GM19452 (cell line): ENCODE measurements around the gene CFAP74.
"Not testable (repeated sequence)": the region's sequence is repeated elsewhere in the genome, so short reads cannot be mapped to it uniquely, and the experiment has no call there.

ENCODE experiments used
- ATAC-seq: cut with Tn5 transposase; IDR thresholded peaks from one replicate; pipeline ENCODE4 v1.9.1; 2021; ENCODE audit not compliant: unreplicated experiment

The CFAP74 gene

DNA sequence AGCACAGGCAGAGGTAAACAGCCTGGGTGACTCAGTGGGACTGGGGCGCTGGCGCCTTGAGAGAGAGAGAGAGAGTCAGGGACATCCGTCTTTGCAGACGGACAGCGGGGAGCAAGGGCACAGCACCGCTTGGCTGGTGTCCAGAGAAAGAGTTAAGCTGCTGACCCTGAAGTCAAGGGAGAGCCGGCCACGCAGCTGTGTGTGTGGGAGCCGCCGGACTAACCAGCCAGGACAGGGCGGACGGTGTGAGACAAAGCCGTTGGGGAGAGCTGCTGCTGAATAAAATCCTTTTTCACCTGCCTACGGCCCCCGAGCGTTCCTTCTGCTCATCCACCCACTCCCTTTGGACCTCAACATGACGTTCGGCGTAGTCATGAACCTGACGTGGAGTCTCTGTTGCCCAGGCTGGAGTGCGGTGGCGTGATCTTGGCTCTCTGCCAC is 14.5 kb downstream of the CFAP74 start:
- ATAC-seq, result no peak

DNA sequence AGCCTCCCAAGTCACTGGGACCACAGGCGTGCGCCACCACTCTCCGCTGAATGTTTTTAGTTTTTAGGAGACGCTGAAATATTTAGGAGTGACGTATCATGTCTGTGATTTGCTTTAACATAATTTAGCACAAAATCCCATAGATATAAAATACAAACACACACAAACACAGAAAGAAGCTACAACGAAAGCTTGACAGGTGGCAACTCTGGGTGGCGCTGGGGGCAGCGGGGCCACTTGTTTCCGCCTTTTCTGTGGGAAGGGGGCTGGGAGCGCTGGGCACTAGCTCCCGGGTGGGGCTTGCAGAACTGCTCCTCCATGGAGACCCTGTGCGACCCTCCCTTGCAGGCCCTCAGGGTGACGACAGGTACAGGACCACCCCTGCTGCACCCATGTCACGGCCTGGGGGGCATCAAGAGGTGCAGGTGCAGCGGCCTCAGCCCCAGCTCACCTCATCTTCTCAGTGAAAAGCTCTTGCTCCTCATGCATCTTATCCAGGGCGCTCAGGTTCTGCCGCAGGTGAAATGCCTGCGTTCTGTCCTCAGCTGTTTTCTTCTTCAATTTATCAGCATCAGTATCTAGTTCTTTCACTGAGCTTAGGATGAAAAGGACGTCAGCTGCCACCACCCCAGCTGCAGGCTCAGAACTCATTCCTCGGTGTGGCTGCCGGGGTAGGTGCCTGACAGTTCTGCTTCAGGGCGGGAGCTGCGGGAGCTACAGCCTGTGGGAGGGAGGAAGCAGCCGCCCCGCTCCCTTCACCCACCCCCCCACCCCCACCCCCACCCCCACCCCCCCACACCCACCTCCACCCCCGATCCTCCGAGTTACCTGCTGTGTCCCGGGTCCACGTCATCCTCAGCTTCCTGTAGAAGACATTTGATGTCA is 15.3 kb downstream of the CFAP74 start:
- ATAC-seq, result no peak

DNA sequence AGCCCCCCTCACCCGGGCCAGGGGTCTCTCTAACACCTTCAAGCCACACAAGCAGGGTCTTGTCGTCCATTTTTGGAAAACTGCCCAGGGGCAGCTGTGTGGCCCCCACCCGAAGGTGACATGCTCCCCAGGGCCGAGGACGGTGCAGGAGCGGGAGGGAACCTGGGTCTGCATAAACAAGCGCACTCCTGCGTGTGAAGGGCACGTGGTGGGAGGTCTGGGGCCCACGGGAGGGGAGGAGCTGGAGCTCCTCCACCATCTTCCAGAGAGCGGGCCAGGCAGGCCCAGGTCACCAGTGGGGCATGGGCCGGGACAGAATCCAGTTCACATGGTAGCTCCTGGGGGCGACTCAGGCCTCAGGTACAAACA is 16.5 kb downstream of the CFAP74 start:
- ATAC-seq, result no peak

DNA sequence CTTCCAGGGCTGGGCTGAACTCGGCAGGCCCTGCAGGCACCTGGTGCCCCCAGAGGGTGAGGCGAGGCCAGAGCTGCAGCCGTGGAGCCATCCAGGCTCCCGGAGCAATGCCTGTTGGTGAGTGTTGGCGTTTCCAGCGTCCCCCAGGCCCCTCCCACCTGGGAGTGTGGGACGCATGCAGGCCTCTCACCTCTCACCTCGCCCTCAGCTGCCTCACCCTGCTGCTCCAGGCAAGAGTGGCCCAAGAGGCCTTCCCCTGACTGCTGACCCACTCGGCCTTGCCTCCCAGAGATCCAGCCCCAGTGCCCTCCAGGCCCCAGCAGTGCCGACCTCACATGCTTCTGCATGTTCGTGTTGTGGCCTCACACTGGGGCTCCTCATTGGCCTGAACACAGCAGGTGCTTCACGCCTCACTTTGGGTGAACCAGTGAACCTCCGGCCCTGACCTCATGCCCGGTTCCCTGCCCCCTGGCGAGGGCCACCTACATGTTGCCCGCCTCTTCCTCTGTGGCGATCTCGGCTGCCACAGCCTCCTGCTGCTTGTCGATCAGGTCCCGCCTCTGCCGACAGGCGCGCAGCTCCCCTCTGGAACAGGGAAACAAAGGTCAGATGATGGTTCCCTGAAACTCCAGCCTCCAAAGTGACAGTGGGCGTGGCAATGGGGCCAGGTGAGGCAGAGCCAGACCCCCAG is 17.0 kb downstream of the CFAP74 start:
- no peak for ATAC-seq

DNA sequence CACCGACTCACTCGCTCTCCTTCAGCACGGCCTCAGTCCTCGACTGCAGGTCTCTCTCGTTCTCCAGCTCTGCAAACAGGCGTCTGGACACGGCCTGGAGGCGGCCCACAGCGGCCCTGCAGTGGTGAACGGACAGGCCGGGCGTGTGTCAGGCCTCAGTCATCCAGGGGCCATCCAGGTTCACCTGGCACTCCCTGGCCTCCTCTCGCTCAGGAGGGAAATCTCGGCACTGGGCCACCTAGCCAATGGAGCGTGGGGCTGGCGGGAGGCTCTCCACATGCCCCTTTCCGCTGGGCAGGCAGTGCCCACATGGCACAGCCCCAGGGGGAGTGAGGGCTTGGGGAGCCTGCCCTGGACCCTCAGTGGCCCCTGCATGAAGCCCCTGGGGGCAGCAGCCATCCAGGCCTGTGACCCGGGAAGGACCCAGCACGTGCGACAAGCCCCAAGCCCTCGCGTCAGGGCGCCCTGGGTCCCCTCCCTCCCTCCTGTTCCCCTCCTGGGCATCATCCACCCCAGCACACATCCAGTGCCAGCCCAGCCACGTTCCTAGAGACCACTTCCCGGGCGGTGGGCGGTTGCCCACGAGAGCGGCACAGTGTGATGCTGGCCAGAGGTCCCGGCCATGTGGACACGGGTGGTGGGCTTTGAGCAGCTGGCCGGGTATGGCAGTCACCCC is 18.1 kb downstream of the CFAP74 start:
- ATAC-seq, result no peak

DNA sequence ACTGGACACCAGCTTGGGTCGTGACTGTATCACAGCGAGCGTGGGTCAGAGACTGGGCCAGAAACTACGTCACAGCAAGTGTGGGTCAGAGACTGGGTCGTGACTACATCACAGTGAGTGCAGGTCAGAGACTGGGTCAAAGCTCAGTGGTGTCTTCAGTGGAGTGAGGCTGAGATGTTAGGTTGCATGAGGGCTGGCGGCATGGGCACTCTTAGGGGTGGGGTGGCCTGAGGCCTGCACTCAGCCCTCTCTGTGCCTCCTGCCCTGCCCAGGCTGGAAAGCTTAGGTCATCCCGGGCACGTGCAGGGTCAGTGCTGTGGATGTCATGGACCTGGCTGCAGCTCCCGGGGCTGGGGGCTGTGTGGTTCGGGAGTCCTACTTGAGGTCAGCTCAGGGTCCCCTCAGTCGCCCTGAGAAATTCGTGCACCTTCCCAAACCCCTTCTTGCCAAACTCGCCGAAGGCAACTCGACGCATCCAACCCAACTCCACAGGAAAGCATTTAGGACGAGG is 19.0 kb downstream of the CFAP74 start:
- no peak for ATAC-seq

DNA sequence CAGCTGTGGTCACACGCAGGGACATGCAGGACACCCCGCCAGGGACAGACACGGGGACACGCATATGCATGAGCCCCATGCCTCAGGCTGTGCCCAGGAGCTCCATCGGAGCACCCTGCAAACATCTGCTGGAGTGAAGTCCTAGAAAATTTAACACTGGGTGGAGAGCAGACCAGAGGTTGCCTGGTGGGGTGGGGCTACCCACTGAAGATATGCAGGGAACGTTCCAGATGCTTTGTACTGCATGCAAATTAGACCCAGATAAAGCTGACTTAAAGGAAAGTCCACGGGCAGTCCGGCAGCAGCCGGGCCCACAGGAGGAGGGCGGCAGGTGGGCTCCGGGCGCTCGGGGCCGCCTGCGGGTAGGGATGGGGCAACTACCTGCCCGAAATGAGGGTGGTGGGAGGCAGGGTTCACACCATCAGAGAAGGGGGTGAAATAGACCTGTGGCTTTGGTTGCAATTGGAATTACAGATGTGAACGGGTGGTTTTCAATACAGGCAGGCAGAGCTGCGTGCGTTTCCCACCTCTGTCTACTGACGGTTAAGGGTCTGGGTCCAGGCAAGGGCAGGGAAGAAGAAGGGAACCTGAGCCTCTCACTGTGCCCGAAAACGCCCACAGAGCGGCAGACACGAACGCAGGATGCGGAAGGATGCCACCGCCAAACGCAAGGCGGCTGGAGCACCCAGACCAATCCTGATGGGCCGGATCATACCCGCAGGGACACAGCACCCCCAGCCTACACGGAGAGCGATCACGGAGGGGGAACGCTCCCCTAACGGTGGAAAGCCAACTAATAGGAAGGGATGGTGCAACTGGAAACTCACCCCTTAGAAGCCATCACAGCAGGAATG is 21.0 kb downstream of the CFAP74 start:
- no peak for ATAC-seq

DNA sequence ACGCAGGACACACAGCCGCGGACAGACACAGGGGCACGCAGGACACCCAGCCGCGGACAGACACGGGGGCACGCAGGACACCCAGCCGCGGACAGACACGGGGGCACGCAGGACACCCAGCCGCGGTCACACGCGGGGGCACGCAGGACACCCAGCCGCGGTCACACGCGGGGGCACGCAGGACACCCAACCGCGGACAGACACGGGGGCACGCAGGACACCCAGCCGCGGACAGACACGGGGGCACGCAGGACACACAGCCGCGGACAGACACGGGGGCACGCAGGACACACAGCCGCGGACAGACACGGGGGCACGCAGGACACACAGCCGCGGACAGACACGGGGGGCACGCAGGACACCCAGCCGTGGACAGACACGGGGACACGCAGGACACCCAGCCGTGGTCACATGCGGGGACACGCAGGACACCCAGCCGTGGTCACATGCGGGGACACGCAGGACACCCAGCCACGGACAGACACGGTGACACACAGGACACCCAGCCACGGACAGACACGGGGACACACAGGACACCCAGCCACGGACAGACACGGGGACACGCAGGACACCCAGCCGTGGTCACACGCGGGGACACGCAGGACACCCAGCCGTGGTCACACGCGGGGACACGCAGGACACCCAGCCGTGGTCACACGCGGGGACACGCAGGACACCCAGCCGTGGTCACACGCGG is 21.8 kb downstream of the CFAP74 start:
- not testable (repeated sequence) for ATAC-seq

DNA sequence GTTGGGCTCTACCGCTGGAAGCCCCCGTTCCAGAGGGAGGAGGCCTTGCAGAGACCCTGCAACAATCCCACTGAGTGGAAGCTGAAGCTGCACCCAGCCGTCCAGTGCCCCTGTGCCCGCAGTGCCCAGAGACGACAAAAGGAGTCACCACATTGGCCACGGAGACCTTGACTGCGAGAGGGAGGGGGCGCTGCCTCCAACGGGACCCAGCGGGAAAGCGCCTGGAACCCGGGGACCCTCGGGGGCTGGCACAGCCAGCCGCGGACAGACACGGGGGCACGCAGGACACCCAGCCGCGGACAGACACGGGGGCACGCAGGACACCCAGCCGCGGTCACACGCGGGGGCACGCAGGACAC is 22.5 kb downstream of the CFAP74 start:
- no peak for ATAC-seq

DNA sequence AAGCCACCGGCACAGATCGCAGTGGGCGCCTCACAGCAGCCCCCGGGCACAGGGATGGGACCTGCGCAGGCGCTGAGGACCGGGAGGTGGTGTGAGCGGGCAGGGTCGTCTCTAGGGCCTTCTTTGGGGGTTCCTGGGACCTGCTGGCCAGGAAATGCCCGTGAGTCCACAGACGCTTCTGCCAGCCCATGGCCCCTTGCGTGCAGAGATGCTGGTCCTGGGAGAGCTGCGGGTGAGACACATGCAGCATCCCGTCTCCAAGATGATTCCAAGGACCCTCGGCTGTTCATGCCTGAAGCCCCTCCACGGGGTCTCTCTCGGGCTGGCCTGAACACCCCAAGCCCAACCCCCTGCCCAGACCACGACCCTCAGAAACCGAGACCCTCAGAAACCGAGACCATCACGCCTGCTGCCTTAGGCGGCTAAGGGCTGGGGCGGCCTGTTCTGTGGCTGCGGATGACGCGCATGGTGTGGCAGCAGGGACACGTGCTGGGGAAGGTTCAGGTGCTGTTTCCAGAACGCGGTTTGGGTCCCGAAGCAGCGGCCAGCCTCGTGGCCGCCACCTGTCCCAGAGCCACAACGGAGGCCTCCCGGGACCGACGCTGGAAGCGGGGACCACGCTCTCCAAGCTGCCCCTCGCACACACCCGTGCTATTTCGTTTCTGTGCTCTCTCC is 23.0 kb downstream of the CFAP74 start:
- no peak for ATAC-seq

DNA sequence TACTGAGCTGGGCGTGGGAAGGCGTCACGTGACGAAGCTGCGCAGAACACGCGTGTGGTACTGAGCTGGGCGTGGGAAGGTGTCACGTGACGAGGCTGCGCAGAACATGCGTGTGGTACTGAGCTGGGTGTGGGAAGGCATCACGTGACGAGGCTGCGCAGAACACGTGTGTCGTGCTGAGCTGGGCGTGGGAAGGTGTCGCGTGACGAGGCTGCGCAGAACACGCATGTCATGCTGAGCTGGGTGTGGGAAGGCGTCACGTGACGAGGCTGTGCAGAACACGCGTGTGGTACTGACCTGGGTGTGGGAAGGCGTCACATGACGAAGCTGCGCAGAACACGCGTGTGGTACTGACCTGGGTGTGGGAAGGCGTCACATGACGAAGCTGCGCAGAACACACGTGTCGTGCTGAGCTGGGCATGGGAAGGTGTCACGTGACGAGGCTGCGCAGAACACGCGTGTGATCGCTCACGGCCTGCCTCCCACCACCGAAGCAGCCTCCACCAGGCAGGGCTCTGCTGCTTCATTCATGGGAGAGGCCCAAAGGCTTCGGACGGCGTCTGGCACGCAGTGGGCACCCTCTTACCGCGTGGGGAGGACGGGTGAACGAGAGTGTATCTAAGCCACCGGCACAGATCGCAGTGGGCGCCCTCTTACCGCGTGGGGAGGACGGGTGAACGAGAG is 24.0 kb downstream of the CFAP74 start:
- ATAC-seq, result no peak

DNA sequence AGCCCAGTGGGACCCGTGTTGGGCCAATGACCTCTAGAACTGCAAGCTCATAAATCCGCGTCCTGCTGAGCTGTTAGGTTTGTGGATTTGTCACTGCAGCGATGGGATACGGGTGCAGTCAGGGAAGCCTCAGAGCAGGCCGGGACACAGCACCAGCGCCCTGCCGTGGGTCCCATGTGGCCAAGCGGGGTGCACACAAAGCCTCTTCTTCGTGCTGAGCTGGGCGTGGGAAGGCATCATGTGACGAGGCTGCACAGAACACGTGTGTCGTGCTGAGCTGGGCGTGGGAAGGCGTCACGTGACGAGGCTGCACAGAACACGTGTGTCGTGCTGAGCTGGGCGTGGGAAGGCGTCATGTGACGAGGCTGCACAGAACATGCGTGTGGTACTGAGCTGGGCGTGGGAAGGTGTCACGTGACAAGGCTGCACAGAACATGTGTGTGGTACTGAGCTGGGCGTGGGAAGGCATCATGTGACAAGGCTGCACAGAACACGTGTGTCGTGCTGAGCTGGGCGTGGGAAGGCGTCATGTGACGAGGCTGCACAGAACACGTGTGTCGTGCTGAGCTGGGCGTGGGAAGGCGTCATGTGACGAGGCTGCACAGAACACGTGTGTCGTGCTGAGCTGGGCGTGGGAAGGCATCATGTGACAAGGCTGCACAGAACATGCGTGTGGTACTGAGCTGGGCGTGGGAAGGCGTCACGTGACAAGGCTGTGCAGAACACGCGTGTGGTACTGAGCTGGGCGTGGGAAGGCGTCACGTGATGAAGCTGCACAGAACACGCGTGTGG is 24.7 kb downstream of the CFAP74 start:
- ATAC-seq, result not testable (repeated sequence)

DNA sequence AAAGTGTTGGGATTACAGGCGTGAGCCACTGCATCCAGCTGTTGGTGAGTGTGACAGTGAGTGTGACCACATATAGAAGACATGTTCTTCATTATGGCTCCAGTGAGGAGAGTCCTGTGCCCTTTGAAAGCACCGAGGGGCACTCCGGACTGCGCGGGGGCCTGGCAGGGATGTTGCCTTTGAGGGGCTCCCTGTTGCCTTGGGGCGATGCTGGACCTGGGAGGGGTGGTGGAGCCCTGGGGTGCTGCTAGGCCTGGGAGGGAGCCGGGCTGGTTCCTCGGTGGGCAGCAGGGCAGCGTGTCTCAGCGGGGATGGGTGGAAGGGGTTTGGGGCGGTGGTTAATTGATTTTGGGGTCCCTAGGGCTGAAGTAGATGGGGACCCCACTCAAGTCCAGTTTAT is 25.5 kb downstream of the CFAP74 start:
- no peak for ATAC-seq

DNA sequence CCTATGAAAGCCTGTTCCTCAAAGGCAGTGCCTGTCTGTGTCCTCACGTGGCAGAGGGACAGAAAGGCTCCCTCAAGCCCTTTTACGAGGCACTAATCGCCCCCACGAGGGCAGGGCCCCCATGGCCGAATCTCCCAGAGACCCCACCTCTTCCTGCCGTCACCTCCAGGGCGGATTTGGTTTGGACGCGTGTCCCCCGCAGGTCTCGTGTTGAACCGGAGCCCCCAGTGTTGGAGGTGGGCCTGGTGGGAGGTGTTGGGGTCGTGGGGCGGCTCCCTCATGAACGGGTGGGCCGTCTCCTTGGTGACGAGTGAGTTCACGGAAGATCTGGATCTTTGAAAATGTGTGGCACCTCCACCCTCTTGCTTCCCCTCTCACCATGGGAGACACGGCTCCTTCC is 27.6 kb downstream of the CFAP74 start:
- ATAC-seq, result no peak

DNA sequence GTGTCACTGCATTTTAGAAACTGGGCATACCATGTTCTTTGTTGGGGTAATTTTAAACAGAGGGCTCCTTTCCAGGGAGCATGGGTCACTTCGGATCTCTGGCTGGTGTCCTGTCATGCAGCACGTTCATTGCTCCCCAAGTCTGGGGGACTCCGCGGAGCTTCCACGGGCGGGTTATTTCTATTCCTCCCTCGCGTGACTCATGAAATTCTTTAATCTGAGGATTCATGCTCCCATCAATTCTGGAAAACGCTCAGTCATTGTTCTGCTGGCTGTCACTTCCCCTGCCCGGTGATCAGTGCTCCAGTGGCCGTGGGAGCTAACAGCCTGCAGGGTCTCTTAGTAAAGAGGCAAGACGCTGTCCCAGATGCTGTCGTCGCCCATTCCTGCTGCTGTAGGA is 28.1 kb downstream of the CFAP74 start:
- no peak for ATAC-seq

DNA sequence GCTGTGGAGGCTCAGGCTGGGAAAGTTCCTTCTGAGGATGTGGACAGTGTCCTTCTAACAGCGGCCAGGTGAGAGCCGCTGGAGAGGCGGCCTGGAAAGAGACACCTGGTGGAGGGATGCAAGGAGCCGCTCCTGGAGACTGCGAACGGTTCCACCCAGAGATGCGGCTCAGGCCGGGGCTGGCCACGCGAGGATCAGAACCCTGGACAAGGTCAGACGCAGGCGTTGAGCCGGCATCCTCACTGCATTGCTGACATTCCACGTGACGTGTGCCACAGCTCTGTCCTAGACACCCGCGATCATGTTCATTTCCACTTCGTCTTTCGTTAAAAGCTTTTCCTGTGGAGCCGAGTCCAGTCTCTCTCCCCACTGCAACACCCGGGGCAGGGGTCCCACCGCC is 28.8 kb downstream of the CFAP74 start:
- no peak for ATAC-seq

DNA sequence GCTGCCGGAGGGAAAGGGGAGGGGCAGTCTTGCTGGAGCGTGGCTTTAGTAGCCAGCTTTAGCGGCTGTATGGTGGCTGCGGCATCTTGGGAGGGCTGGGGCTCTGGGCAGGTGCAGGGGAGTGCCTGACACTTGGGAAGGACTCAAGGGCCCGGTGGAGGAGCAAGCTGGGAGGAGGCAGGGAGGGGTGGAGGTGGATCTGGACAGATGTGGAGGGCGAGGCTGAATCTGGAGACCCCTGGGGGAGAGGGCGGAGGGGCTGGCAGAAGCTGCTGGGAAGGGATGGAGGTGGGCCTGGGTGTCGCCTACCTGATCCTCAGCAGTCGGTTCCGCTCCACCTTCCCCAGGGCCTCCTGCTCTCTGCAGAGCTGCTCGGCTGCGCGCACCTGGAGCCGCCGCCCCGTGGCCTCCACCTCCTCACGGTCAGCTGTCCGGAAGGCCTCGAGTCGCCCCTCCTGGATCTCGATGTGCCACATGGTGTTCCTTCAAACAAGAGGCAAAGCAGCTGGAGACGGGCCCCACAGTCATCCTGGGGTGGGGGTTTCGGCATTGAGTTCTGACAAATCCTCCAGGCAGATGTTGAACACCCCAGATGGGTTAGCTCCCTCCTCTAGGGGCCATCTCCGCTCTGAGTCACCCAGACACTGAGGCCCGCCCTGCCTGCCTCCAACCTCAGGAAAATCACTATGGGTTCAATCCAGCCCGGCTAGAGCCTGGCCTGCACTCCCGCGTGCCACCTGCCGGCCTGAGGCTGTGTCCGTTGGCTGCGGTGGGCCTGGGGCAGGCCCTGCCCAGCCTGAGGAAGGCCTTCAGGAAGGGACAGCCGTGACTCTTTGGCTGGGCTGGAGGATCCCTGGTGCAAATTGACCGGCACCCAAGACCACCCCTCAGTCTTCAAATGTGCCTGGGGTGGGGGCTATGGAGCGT is 29.6 kb downstream of the CFAP74 start:
- ATAC-seq, result no peak
